Neutrophil (primary cell): ENCODE data around the gene EYA2.

Source experiments
- H3K27ac ChIP-seq: fragments of 200-600 bp; sonication (generic); 2 replicates; pipeline ENCODE4 v1.5.1; 2016; ENCODE audit warnings: mild to moderate bottlenecking, moderate library complexity
- H3K27me3 ChIP-seq: fragments of 200-600 bp; sonication (generic); 2 replicates; pipeline ENCODE4 v1.6.0; 2016; ENCODE audit warnings: mild to moderate bottlenecking
- H3K36me3 ChIP-seq: fragments of 200-600 bp; sonication (generic); 2 replicates; pipeline ENCODE4 v1.5.1; 2017
- H3K4me1 ChIP-seq, 2 experiments: fragments of 200-600 bp in 1 of 2; sonication (generic) in 1 of 2; 1 replicate in 1 of 2; 2 replicates in 1 of 2; pipeline versions ENCODE4 v1.5.1 to v1.6.1; 2013 to 2016; ENCODE audit warnings: low read depth in 1 of 2, low read length in 1 of 2, mild to moderate bottlenecking in 1 of 2, moderate library complexity in 1 of 2; ENCODE audit not compliant: control insufficient read depth in 1 of 2, insufficient read depth in 1 of 2
- H3K4me3 ChIP-seq, 2 experiments: fragments of 200-600 bp in 1 of 2; sonication (generic) in 1 of 2; 1 replicate in 1 of 2; 2 replicates in 1 of 2; pipeline ENCODE4 v1.5.1; 2013 to 2016; ENCODE audit warnings: low read depth in 1 of 2, low read length in 1 of 2, mild to moderate bottlenecking in 1 of 2, moderate library complexity in 1 of 2
- H3K9me3 ChIP-seq: fragments of 200-600 bp; sonication (generic); 2 replicates; pipeline ENCODE4 v1.5.1; 2016
- TF ChIP-seq, protein P1 (sequence below): fragments of 200-600 bp; sonication (generic); IDR thresholded peaks from 2 replicates; pipeline ENCODE4 v1.5.1; 2016; ENCODE audit warnings: antibody characterized with exemption

Gene EYA2

GRCh38 chr20:46994341-46994740, 99.7 kb downstream of the EYA2 start:
- Histone ChIP-seq H3K27me3 (peaks cover 36% of the 10 kb centered on the region), H3K27ac (no peak overlapping the region)

DNA sequence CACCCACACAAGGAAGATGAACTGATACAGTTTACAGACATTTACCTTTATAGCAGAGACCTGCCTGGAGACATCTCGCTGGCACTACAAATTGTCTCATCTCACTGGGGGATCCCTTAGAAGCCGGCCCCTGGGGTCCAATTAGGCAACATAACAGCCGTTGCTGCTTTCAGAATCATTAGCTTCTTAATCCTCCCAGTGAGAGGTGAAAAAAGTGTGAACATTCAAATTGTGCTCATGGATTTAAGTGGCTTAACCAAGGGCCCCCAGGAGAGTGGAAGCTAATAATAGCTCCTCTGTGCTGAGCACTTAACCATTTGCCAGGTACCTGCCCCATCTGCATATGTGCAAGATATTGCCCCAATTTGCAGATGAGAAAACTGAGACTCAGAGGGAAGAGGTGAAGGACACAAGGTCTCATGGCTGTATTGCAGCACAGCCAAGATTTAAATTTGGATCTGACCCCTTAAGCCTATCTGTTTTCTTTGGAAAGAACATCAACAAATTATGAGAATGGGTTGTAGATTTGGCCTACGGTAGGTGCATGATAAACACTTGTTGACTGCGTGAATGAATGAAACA, 101.0 kb downstream of the EYA2 start:
- Histone ChIP-seq H3K36me3 (no peaks in the 10 kb centered on the region), H3K27ac (no peak overlapping the region), H3K27me3 (peaks cover 36% of the 10 kb centered on the region), H3K4me1 (no peaks in the 10 kb centered on the region), H3K9me3 (no peaks in the 10 kb centered on the region), H3K4me3 (no peak overlapping the region)
- TF ChIP-seq, protein P1, sequence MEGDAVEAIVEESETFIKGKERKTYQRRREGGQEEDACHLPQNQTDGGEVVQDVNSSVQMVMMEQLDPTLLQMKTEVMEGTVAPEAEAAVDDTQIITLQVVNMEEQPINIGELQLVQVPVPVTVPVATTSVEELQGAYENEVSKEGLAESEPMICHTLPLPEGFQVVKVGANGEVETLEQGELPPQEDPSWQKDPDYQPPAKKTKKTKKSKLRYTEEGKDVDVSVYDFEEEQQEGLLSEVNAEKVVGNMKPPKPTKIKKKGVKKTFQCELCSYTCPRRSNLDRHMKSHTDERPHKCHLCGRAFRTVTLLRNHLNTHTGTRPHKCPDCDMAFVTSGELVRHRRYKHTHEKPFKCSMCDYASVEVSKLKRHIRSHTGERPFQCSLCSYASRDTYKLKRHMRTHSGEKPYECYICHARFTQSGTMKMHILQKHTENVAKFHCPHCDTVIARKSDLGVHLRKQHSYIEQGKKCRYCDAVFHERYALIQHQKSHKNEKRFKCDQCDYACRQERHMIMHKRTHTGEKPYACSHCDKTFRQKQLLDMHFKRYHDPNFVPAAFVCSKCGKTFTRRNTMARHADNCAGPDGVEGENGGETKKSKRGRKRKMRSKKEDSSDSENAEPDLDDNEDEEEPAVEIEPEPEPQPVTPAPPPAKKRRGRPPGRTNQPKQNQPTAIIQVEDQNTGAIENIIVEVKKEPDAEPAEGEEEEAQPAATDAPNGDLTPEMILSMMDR: no peak

More at GRCh38 chr20:46994341-46994740, 99.7 kb downstream of the EYA2 start:
- Histone ChIP-seq H3K4me3 (no peak overlapping the region), H3K36me3 (no peaks in the 10 kb centered on the region), H3K9me3 (no peaks in the 10 kb centered on the region), H3K4me1 (no peaks in the 10 kb centered on the region)
- TF ChIP-seq, protein P1: no peak

DNA sequence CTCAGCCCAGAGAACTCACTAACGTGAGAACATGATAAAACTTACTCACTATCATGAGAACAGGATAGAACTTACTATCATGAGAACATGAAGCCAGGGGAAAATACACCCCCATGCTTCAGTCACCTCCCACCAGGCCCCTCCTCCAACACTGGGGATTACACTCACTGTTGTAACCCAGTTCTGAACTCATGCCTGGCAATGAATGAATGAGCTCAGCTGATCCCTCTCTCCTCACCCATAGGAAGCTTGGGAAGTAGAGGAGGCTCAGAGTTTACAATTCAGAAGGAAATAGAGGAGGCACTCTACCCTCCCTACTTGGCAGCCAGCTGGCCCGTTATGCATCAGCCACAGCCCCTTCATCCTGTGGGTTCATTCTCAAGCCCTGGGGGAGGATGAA, 102.5 kb downstream of the EYA2 start:
- H3K9me3 ChIP-seq: no peaks in the 10 kb centered on the region
- H3K36me3 ChIP-seq: no peaks in the 10 kb centered on the region
- H3K4me1 ChIP-seq: no peaks in the 10 kb centered on the region
- H3K27ac ChIP-seq: no peak overlapping the region
- peaks cover 35% of the 10 kb centered on the region for H3K27me3 ChIP-seq
- no peak overlapping the region for H3K4me3 ChIP-seq
- TF ChIP-seq, protein P1: no peak

- peaks cover 23% of the 10 kb centered on the region for H3K27me3 ChIP-seq
- H3K9me3 ChIP-seq: no peaks in the 10 kb centered on the region
- H3K36me3 ChIP-seq: no peaks in the 10 kb centered on the region
- TF ChIP-seq, protein P1: no peak
- no peak overlapping the region for H3K4me3 ChIP-seq
- no peaks in the 10 kb centered on the region for H3K4me1 ChIP-seq
- no peak overlapping the region for H3K27ac ChIP-seq
These were observed 104.0 kb downstream of the EYA2 start for GRCh38 chr20:46998477-46999240.

GRCh38 chr20:46999801-47000465, 105.3 kb downstream of the EYA2 start:
- H3K27me3 ChIP-seq: peaks cover 14% of the 10 kb centered on the region
- H3K9me3 ChIP-seq: no peaks in the 10 kb centered on the region
- no peak overlapping the region for H3K27ac ChIP-seq
- no peaks in the 10 kb centered on the region for H3K36me3 ChIP-seq
- no peaks in the 10 kb centered on the region for H3K4me1 ChIP-seq
- TF ChIP-seq, protein P1: no peak
- H3K4me3 ChIP-seq: no peak overlapping the region
